ENCODE results near the gene IFT88. TPM values are rescaled to one million over a fixed set of nuclear protein-coding genes. Genes with fewer than 3 reads are reported as not detected.
"Not testable (repeated sequence)": the region's sequence is repeated elsewhere in the genome, so short reads cannot be mapped to it uniquely, and the experiment has no call there.

Gene IFT88
- total RNA-seq, 1 donor: 20.3 TPM

GRCh38 chr13:20680416-20681080 lies 113.6 kb downstream of the IFT88 start:
- H2AFZ ChIP-seq (ENCODE audit: low read length): no peak overlapping the region
- no peak overlapping the region for H3K27ac ChIP-seq (ENCODE audit: low read depth, low read length)
- DNase-seq (ENCODE audit: insufficient read length, low spot score, missing footprints): no peak
- no peak overlapping the region for H3K4me3 ChIP-seq (ENCODE audit: insufficient read depth, low read length)
- no peaks in the 10 kb centered on the region for H3K27me3 ChIP-seq (ENCODE audit: insufficient read depth, low read length)
- H3K36me3 ChIP-seq (ENCODE audit: insufficient read depth, low read length): no peaks in the 10 kb centered on the region
- H3K4me1 ChIP-seq (ENCODE audit: insufficient read depth, low read length): peaks cover 8% of the 10 kb centered on the region
- no peaks in the 10 kb centered on the region for H4K20me1 ChIP-seq (ENCODE audit: insufficient read depth, low read length)
- no peak for TF ChIP-seq CTCF (IDR thresholded peaks at IDR 0.05; ENCODE audit: extremely low read depth, low read depth, low read length)
- H3K4me2 ChIP-seq (ENCODE audit: insufficient read depth, low read length): no peak overlapping the region
- no peaks in the 10 kb centered on the region for H3K79me2 ChIP-seq (ENCODE audit: insufficient read depth, low read length)
- H3K9me3 ChIP-seq (ENCODE audit: low read depth, low read length): no peaks in the 10 kb centered on the region

- H2AFZ ChIP-seq (ENCODE audit: low read length): not testable (repeated sequence)
These were observed 114.5 kb downstream of the IFT88 start for GRCh38 chr13:20681481-20681880.

GRCh38 chr13:20682061-20682460 lies 115.1 kb downstream of the IFT88 start:
- Histone ChIP-seq H4K20me1 (ENCODE audit: insufficient read depth, low read length) (no peaks in the 10 kb centered on the region), H3K4me1 (ENCODE audit: insufficient read depth, low read length) (peaks cover 14% of the 10 kb centered on the region), H3K36me3 (ENCODE audit: insufficient read depth, low read length) (no peaks in the 10 kb centered on the region), H3K4me2 (ENCODE audit: insufficient read depth, low read length) (peak overlapping the region; percentile 57), H3K27ac (ENCODE audit: low read depth, low read length) (no peak overlapping the region), H3K27me3 (ENCODE audit: insufficient read depth, low read length) (no peaks in the 10 kb centered on the region), H3K4me3 (ENCODE audit: insufficient read depth, low read length) (no peak overlapping the region), H2AFZ (ENCODE audit: low read length) (no peak overlapping the region), H3K9me3 (ENCODE audit: low read depth, low read length) (no peaks in the 10 kb centered on the region), H3K79me2 (ENCODE audit: insufficient read depth, low read length) (no peaks in the 10 kb centered on the region)
- TF ChIP-seq CTCF (IDR thresholded peaks at IDR 0.05; ENCODE audit: extremely low read depth, low read depth, low read length): no peak
- DNase-seq (ENCODE audit: insufficient read length, low spot score, missing footprints): no peak

More at GRCh38 chr13:20681481-20681880, 114.5 kb downstream of the IFT88 start:
- H3K9me3 ChIP-seq (ENCODE audit: low read depth, low read length); H3K79me2 ChIP-seq (ENCODE audit: insufficient read depth, low read length); H3K4me1 ChIP-seq (ENCODE audit: insufficient read depth, low read length); H3K36me3 ChIP-seq (ENCODE audit: insufficient read depth, low read length); H3K27ac ChIP-seq (ENCODE audit: low read depth, low read length); H4K20me1 ChIP-seq (ENCODE audit: insufficient read depth, low read length); H3K27me3 ChIP-seq (ENCODE audit: insufficient read depth, low read length); H3K4me3 ChIP-seq (ENCODE audit: insufficient read depth, low read length): not testable (repeated sequence)
- peak overlapping the region; percentile 57 for H3K4me2 ChIP-seq (ENCODE audit: insufficient read depth, low read length)
- peak; percentile 75 for DNase-seq (ENCODE audit: insufficient read length, low spot score, missing footprints)

- Histone ChIP-seq H3K4me2 (ENCODE audit: insufficient read depth, low read length) (no peak overlapping the region), H3K79me2 (ENCODE audit: insufficient read depth, low read length) (no peaks in the 10 kb centered on the region), H3K9me3 (ENCODE audit: low read depth, low read length) (no peaks in the 10 kb centered on the region), H2AFZ (ENCODE audit: low read length) (no peak overlapping the region), H4K20me1 (ENCODE audit: insufficient read depth, low read length) (no peaks in the 10 kb centered on the region), H3K36me3 (ENCODE audit: insufficient read depth, low read length) (no peaks in the 10 kb centered on the region), H3K4me3 (ENCODE audit: insufficient read depth, low read length) (no peak overlapping the region), H3K27me3 (ENCODE audit: insufficient read depth, low read length) (no peaks in the 10 kb centered on the region), H3K4me1 (ENCODE audit: insufficient read depth, low read length) (peaks cover 14% of the 10 kb centered on the region), H3K27ac (ENCODE audit: low read depth, low read length) (no peak overlapping the region)
- DNase-seq (ENCODE audit: insufficient read length, low spot score, missing footprints): no peak
- no peak for TF ChIP-seq CTCF (IDR thresholded peaks at IDR 0.05; ENCODE audit: extremely low read depth, low read depth, low read length)
These were observed 117.1 kb downstream of the IFT88 start for GRCh38 chr13:20684041-20684440.
